ENCODE results near the gene SPAAR. TPM values are rescaled to one million over a fixed set of nuclear protein-coding genes. Genes with fewer than 3 reads are reported as not detected.

Gene SPAAR
- total and polyA plus RNA-seq, 9 of the 15 experiments (the other 6 are each of a cell fraction or from before 2014, with no cell fraction given) = not detected

DNA sequence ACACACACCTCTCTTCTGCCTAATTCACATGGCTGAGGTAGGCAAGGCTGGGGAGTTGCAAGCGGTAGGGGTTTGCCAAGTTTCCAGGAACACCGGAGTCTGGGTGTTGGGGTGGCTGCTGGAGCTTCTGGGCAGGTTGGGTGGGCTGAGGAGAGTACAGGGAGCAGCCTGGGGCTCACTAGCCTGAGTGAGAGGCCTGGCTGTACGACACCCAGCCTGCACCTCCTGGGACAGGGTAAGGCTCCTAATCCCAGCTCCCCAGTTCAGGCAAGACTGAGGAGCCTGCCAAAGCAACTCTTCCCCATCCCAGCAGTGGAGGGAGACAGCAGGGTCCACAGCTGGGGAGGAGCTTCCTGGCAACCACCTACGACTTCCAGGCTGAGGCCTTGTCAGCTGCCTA, 8.0 kb downstream of the SPAAR start:
- peak overlapping the region; percentile 27; the same call in 1 of the 3 replicates for H3K27ac ChIP-seq (ENCODE audit: extremely low read depth, low read depth, low read length)
- peak overlapping the region; percentile 26 to 41; a peak in 3 of 4 replicates for H3K9ac ChIP-seq (ENCODE audit: insufficient read depth in 1 of 2, low read depth in 2 of 2, low read length in 2 of 2)
- FAIRE-seq (no peak), ATAC-seq (peak; percentile 11; the same call in 2 of the 3 replicates), DNase-seq (ENCODE audit: extremely low read depth in 1 of 4, low spot score in 3 of 4) (no peak)
- H3K4me3 ChIP-seq = no peak overlapping the region
- TF ChIP-seq SRSF1 (IDR thresholded peaks at IDR 0.05; ENCODE audit: low read depth, low read length) = no peak
- TF ChIP-seq, protein P1, sequence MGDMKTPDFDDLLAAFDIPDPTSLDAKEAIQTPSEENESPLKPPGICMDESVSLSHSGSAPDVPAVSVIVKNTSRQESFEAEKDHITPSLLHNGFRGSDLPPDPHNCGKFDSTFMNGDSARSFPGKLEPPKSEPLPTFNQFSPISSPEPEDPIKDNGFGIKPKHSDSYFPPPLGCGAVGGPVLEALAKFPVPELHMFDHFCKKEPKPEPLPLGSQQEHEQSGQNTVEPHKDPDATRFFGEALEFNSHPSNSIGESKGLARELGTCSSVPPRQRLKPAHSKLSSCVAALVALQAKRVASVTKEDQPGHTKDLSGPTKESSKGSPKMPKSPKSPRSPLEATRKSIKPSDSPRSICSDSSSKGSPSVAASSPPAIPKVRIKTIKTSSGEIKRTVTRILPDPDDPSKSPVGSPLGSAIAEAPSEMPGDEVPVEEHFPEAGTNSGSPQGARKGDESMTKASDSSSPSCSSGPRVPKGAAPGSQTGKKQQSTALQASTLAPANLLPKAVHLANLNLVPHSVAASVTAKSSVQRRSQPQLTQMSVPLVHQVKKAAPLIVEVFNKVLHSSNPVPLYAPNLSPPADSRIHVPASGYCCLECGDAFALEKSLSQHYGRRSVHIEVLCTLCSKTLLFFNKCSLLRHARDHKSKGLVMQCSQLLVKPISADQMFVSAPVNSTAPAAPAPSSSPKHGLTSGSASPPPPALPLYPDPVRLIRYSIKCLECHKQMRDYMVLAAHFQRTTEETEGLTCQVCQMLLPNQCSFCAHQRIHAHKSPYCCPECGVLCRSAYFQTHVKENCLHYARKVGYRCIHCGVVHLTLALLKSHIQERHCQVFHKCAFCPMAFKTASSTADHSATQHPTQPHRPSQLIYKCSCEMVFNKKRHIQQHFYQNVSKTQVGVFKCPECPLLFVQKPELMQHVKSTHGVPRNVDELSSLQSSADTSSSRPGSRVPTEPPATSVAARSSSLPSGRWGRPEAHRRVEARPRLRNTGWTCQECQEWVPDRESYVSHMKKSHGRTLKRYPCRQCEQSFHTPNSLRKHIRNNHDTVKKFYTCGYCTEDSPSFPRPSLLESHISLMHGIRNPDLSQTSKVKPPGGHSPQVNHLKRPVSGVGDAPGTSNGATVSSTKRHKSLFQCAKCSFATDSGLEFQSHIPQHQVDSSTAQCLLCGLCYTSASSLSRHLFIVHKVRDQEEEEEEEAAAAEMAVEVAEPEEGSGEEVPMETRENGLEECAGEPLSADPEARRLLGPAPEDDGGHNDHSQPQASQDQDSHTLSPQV (IDR thresholded peaks at IDR 0.05) = peak; percentile 23; the same call in 1 of the 2 replicates
- no TSS peak for BruUV-seq (replicated peaks)
- H3K4me1 ChIP-seq (replicated peaks in 1 of 2; ENCODE audit: control insufficient read depth in 2 of 2, insufficient read depth in 2 of 2, low read length in 2 of 2) = peaks cover 36 to 62% of the 10 kb centered on the region in 2 experiments
- ChIA-PET POLR2A (interaction anchor here (0.6 kb wide), 1 partner anchor 40 kb away, joined by 3 read pairs; no protein-coding TSS in a partner anchor), CTCF (ENCODE audit: low intra/inter-chr PET ratio) (no interaction called here)
- no peak overlapping the region for H3K4me2 ChIP-seq (ENCODE audit: insufficient read depth, low read length)
- no peaks in the 10 kb centered on the region for H3K9me3 ChIP-seq (replicated peaks; ENCODE audit: control insufficient read depth, insufficient read depth, low read depth, low read length)
- H3K9me1 ChIP-seq (ENCODE audit: control insufficient read depth, insufficient read depth, low read length) = no peaks in the 10 kb centered on the region
- WGBS (ENCODE audit: insufficient coverage, low coverage, missing lambda C conversion rate) = 70% methylated on average over 2 of the region's 4 CpGs
- intact Hi-C loops (cut with micrococcal nuclease) = no loop called here
- H4K20me1 ChIP-seq (replicated peaks; ENCODE audit: control insufficient read depth, insufficient read depth, low read length) = no peaks in the 10 kb centered on the region
- H3K27me3 ChIP-seq (ENCODE audit: control insufficient read depth in 2 of 2, insufficient read depth in 2 of 2, low read length in 2 of 2) = no peaks in the 10 kb centered on the region
- H3K36me3 ChIP-seq (ENCODE audit: control insufficient read depth, insufficient read depth, low read length) = no peaks in the 10 kb centered on the region
- peak overlapping the region; percentile 78 for H2AFZ ChIP-seq (ENCODE audit: low read depth, low read length)
- H3K79me2 ChIP-seq (ENCODE audit: control insufficient read depth, insufficient read depth, low read length) = no peaks in the 10 kb centered on the region
- in situ Hi-C loops (cut with MboI) = no loop called here

Measured in K562 (cell line).